CD4-positive, alpha-beta T cell treated with Interleukin-12 subunit alpha and Interleukin-12 subunit beta, for 1 hour (primary cell): ENCODE results near the gene EP400.

Source experiments
- DNase-seq: peaks from one replicate; pipeline ENCODE4 v3.0.0-alpha.2; 2020

The EP400 gene

DNA sequence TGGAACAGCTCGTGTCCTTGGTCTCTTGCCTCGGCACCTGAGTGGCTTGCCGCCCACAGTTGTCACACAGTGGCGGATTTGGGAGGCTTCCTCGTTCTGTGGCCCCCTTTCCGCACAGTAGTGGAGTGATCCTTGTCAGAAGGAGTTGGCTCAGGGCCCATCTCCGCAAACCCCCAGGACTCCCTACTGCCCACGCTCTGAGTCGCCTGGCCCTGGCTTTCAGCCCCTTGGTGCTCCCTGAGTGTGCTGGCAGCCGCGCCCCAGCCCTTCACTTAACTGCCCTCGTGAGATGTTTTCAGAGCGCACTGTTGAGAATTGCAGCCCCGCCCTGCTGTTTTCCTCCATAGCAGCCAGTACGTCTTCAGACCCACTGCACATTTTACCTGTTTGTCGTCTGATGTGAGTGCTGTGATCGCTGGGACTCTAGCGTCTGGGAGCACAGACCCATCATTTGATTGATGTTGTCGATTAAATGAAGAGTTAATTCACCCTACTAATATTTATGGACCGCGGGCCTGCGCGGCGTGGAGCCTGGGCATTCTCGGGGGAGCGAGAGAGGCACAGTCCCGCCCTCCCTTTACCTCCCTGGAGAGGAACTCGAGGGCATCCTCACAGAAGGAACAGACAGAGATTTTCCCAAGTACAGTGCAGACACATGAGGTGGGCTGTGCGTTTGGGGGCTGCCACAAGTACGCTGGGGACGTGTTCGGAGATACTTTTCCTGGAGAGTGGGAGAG is 102.6 kb downstream of the EP400 start:
- DNase-seq, result no peak

DNA sequence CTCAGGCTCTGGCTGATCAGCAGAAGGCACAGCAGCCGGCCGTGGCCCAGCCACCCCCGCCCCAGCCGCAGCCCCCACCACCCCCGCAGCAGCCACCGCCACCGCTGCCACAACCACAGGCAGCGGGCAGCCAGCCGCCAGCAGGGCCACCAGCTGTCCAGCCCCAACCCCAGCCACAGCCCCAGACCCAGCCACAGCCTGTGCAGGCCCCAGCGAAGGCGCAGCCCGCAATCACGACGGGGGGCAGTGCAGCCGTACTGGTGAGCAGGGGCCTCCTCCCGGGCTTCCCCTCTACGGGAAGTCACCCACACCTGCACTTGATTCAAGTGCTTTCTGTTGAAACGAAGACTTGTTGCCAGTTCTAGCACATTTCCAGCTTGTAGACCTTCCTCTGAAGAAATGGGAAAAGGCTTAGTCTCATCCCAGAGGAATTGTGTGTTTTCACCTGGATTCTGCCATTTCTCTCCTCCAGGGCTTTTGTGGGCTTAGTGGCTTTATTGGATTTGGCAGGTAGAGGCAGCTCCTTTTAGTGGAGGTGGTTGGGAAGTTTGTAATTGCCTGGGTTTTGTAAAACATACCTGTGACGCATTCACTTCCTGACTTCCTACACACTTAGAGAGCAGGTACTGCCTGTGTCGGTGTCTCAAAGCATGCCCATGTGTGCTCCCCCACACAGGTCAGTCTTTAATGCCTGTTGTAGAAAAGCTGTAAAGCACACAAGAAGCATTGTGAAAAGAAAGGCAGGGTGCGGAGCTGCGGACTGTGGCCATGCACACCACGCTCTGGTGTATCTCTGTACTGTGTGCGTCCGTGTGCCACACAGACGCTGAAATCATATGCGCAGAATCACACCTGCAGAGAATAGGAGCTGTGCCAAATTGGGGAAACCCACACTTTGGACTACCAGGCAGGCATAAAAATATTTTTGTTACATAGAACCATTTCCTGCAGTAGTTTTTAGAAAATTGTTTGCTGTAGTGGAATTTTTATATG is 103.9 kb downstream of the EP400 start:
- DNase-seq, result no peak

GRCh38 chr12:132054983-132055382 is 105.2 kb downstream of the EP400 start:
- no peak for DNase-seq

- DNase-seq, result no peak
These were observed 105.9 kb downstream of the EP400 start for GRCh38 chr12:132055535-132056096.

GRCh38 chr12:132056320-132056719 is 106.6 kb downstream of the EP400 start:
- DNase-seq, result no peak

- no peak for DNase-seq
These were observed 107.2 kb downstream of the EP400 start for GRCh38 chr12:132056951-132057350.

GRCh38 chr12:132057691-132058090 is 107.9 kb downstream of the EP400 start:
- no peak for DNase-seq

- no peak for DNase-seq
These were observed 111.5 kb downstream of the EP400 start for GRCh38 chr12:132061197-132061596.

DNA sequence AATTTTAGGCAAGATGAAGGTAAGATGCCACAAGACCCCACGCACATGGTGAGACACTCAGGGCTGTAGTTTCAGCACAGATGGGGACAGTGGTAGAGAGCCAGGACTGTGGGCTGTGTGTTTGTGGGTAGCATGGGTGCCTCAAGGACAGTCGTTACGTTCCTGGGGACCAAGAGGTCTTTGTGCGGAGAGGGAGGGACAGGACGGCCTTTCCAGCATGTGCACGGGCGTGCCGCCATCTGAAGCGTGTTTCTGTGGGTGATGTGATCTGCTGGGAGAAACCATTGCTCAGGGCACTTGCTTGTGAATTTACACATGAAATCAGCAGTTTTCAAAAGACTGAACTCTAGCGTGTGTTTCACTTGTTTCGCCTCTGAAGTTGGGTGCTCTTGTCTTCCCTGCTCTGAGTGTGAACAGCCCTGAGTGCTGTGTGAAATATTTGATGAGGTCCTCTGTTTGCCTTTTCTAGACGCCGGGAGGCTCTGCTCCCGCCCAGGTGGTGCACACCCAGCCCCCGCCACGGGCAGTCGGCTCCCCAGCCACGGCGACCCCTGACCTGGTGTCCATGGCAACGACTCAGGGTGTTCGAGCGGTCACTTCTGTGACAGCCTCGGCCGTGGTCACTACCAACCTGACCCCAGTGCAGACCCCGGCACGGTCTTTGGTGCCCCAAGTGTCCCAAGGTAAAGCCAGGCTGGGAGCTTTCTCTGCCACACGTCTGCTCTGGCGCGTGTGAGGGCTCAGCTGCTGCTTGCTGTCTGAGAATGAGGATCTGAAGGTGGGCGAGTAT is 112.1 kb downstream of the EP400 start:
- DNase-seq, result no peak

DNA sequence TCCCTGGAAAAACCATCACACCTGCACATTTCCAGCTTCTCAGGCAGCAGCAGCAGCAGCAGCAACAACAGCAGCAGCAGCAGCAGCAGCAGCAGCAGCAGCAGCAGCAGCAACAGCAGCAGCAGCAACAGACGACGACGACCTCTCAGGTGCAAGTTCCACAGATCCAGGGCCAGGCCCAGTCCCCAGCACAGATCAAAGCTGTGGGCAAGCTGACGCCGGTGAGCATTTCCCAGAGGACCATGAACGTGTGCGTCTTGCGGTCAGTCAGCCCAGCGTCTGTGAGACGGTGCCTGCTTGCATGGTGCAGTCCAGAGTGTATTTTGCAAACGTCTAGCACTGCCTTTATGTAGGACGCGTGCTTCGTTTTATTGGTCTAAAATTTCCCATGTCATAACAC is 112.7 kb downstream of the EP400 start:
- DNase-seq, result no peak

- DNase-seq, result no peak
These were observed 113.7 kb downstream of the EP400 start for GRCh38 chr12:132063491-132063890.

DNA sequence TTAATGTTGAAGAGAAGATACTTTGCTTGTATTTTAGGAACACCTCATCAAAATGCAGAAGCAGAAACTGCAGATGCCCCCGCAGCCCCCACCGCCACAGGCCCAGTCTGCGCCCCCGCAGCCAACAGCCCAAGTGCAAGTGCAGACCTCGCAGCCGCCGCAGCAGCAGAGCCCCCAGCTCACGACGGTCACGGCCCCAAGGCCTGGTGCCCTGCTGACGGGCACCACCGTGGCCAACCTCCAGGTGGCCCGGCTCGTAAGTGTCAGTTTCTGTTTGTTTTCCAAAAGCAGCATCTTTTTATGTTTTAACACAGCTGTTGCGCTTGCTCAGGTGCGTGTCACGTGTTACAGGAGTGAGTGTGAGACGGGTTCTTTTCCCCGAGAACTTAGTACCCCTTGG is 114.9 kb downstream of the EP400 start:
- DNase-seq, result no peak

- no peak for DNase-seq
These were observed 115.5 kb downstream of the EP400 start for GRCh38 chr12:132065203-132065602.

- no peak for DNase-seq
These were observed 116.0 kb downstream of the EP400 start for GRCh38 chr12:132065609-132066344.

DNA sequence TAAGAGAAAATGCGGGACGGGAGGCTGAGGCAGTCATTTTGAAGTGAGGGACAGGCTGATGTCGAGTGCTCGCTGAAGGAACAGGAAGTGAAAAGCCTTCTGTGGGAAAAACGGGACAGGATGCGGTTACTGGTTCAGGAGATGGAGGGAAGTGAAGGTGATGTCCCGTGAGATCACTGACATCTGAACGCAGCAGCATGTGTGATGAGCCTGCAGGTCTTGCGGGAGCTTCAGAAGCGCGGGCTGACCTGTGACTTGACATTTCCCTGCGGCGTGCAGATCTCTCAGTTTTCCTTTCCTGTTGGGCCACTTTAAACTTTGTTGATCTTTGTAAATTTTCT is 116.6 kb downstream of the EP400 start:
- DNase-seq, result peak; percentile 39

- DNase-seq, result no peak
These were observed 117.0 kb downstream of the EP400 start for GRCh38 chr12:132066749-132067148.

GRCh38 chr12:132067182-132067581 is 117.4 kb downstream of the EP400 start:
- no peak for DNase-seq

DNA sequence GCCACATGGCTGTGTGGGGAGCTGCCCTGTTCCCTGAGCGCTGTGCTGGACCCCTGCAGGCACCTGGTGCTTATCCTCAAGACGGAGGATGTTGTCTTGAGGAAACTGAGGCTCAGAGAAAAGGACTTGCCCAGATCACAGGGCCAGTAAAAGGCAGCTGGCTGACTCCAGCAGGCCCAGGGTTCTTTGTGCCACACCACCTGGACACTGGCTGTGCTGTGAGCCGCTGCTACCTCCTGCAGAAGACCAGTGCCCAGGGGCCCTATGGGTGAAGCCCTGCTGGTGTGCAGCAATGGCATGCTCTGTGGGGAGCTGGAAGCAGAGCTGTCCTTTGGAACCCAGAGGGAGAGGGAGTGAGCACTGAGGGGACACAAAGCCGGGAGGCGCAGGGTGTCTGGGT is 118.5 kb downstream of the EP400 start:
- DNase-seq, result no peak

GRCh38 chr12:132069336-132069985 is 119.7 kb downstream of the EP400 start:
- DNase-seq, result no peak

- no peak for DNase-seq
These were observed 120.6 kb downstream of the EP400 start for GRCh38 chr12:132070298-132070697.

DNA sequence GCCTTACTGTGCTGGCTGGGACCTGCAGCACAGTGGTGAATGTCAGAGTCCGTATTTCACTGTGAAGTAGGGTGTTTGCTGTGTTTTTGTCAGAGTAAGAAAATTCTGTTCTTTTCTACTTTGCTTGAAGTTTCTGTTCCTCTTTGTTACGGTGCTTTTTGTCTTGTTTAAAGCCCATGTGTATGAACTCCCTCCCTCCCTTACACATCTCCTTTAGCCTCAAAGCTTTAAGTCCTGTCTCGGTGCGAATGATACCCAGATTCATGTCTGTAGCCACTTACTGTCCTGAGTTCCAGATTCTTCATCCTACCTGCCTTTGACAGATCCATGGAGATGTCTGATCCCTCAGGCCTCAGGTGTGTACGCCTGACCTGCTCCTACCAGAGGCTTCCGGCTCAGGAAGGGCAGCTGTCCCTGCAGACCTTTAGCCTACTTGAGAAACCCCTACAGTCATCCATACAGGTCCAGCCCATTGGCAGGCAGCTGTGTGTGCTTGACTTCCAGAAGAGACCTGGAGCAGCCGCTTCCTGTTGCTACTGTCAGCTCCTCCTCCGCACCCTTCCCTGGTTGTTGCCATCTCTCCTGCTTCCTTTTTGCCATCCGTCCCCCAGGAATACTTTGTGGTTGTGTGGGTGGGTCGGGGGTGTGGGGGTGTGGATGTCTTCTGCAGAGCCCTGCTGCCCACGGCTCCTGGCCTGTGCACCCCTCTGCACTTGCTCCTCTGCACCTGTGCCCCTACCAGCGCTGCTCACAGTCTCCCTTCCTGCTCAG is 121.5 kb downstream of the EP400 start:
- no peak for DNase-seq
